Activated CD4-positive, alpha-beta T cell treated with anti-CD3 and anti-CD28 coated beads, Interleukin-2, amount 50 U/mL, for 4 hours (primary cell): ENCODE measurements around the gene NUBP2.

ENCODE experiments used
- DNase-seq, 2 experiments: peaks; one replicate each; pipeline ENCODE4 v3.0.0-alpha.2; 2020

The NUBP2 gene, protein sequence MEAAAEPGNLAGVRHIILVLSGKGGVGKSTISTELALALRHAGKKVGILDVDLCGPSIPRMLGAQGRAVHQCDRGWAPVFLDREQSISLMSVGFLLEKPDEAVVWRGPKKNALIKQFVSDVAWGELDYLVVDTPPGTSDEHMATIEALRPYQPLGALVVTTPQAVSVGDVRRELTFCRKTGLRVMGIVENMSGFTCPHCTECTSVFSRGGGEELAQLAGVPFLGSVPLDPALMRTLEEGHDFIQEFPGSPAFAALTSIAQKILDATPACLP

DNA sequence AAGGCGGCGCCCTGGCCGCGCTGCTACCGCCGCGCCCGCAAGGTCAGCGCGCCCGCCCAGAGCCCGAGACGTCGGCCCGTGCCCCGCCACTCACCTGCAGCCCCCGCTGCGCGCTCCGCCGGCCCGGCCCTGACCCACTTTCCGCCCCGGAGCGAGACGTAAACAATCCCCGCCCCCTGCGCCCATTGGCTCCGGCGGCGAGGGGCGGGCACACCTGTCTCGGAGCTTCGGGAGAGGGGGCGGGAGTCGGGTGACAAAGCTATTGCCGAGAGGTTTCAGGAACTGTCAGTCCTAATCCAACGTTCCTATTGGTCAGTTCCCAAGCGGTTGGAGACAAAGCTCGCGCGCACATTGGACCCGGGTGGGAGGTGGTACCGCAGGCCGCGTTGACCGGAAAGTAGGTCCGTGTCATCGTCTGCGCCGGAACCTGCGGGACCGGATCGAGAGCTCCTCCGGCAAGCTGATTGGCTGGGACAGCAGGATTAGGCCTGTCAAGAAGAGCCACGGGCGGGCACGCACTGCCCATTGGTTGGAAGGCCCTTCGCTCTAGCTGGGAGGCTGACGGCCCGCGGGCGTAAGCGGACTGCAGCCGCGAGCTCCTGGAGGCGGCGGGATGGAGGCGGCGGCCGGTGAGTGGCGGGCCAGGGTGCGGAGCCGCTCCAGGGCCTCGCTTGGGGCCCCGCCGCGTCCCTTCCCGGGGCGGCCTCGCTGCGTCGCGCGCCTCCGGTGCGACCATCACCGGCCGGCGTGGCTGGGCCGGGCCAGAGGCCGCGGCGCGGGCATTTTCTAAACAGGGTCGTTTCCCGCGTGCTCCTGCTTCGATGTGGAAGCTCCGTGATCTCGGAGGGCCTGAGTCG is at the start of gene NUBP2, which contains the start of gene SPSB3:
Gene NUBP2 (plus strand): TSS at position 553 of the 857 bp plus-strand sequence. CDS start 61 bp downstream, at position 614.
Gene SPSB3 (minus strand): TSS at position 164 of the 857 bp plus-strand sequence. CDS start 1,088 bp downstream, outside the sequence.
- DNase-seq = peak; percentile 95 to 96

DNA sequence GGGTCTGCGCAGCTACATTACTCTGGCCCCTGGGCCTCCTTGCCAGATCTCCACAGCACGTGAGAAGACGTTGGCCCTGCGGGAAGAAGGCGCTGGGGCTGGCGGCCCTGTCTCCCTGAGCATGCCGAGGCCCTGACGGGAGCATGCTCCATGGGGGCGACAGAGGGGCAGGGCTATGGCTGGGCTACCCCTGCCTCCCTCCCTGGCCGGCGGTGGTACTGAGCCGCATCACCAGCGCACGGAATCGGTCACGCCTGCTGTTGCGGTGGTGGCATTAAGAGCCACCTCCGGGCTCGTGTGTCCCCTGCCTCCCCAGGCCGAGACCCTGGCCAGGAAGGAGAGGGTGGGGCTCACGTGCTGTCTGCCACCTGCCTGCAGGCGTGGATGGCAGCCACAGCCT is 48.6 kb upstream of the NUBP2 start:
- no peak for DNase-seq

DNA sequence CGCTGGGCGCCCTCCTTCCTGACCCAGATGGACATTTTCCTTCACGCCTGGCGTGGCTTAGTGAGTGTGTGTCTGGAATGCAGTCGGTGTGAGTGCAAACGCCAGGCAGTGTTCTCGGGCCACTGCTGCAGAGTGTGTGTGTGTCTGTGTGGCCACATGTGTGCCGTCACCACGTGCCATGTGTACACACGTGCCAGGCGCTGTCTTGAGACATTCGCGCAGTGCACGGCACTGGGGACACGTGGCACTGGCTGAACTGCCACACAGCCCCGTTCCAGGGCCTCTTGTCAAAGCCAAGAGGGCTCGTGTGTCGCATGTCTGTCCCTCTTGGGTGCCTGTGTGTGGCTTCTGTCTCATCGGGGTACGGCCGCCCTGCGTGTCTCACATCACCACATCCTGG is 47.9 kb upstream of the NUBP2 start:
- DNase-seq = no peak

DNA sequence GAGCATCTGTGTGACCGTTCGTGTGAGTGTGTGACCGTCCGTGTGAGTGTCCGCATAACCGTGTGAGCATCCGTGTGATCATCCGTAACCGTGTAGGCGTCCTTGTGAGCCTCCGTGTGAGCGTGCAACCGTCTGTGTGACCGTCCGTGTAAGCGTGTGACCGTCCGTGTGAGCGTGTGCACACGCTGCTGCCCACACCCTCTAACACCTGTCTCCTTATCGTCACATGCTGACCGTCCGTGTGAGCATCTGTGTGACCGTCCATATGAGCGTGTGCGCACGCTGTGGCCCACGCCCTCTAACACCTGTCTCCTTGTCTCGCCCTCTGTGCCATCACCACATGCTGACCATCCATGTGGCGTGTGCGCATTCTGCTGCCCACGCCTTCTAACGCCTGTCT is 42.5 kb upstream of the NUBP2 start:
- DNase-seq = no peak

DNA sequence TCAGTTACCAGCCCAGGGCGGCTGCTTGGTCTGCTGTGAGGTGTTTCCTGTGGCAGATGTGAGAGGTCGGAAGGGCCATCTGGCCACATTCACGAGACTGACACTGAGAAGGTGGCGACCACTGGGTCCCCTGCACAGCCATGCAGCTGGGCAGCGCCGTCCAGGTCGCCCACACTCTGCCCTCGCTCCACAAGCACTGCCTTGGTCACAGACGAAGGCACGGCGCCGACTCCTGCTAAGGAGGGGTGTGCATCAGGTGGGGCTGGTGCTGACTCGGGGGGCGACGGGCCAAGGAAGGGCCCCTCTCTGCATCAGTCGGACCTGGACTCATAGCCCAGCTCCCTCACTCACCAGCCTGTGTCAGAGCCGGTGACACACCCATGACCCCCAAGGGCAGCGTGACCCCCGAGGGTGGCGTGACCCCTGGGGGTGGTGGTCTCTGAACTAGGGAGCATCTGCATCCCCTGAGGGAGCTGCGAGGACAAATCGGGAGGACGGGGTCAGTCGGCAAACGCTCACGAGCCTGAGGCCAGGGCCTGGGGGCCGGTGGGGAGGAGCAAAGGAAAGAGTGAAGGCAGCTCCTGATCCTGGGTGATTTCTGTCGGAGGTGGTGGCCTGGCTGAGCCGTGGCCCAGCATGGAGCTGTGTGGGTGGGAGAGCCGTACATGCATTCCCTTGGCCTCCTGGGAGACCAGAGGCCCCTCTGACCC is 41.8 kb upstream of the NUBP2 start:
- no peak for DNase-seq

DNA sequence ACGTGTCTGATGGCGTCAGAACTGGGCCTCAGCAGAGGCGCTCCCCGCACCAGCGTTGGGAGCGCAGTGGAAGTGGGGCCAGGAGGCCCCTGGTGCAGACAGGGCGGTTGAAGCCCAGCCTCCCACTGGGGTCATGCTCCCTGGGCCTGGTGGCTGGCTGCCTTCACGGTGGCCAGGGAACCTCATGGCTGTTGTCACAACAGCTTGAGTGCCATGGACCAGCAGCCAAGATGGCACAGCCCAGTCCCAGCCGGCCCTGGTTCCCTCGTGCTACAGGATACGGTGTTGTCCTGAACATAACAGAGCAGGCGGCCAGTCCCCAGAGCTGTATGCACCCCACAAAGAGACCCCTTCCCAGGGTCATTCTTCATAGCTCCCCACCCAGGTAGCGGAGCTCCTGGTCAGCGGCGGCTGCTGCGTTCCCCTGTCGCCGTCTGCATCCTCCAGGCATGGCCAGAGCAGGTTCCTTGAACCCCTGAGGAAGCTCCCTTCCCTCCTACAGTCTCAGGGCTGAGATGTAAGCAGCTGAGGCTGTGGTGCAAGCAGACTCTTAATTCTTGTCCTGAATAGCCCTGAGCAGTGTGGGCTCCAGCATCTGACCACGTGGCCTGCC is 41.1 kb upstream of the NUBP2 start:
- DNase-seq = no peak

DNA sequence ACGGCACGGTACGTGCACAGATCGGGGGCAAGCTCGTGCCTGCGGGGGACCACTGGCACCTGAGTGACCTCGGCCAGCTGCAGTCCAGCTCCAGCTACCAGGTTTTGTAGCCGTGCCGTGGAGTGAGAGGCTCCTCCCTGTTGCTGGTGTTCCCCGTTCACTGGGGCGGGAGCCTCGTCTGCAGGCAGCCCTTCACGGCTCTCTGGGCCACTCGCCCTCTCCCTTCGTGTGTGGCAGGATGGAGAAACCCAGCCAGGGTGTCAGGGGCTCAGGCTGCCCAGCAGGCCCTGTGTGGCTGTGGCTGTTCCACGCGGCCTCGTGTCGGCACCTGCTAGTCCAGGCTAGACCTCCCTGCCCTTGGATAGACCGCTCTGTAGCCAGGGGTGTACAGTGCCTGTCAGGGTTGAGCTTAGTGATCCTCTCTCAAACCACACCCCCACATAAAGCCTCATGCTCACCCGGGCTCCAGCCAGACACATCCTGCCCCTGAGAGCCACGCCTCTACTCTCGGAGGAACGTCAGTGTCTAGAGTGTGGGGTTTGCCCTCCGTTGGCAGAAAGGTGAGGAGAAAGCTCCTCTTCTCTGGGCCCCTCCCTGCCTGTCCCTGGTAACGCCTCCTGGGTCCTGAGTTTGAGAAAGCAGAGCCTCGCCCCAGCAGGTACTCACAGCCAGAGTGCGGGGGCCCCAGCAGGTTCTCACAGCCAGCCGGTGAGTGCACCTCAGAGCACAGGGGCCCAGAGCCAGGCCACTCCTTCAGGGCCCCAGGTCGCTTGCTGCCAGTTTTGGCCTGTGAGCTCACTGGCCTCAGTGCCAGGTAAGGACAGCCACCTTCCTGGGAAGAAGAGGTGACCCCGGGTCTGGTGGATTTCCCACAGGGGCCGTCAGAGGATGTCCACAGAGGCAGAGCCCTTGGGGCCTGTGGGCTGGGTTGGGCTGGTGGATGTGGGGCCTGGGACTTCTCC is 39.1 kb upstream of the NUBP2 start:
- no peak for DNase-seq

DNA sequence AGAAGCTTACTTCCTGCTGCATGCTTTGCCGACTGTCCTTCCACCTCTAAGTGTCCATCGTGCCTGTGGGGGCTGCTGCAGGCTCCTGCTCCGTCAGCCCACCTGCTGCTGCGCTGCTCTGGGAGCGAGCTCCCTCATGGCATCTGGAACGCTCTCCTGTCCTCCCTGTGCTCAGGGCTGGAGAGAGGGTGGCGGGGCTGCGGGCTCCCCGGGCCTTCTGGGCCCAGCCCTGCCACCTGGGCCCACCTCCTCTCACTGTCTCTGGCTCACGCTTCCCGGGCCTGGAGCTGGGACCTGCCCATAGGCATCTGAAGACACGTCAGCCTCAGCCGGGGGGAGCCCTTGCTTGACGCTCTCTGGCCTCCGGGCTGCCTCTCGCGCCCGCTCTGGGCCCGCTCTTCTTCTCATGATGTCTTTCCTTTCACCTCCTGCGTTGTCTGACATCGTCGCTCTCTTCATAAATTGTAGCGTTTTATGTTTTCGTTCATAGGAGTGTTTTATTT is 38.4 kb upstream of the NUBP2 start:
- no peak for DNase-seq

DNA sequence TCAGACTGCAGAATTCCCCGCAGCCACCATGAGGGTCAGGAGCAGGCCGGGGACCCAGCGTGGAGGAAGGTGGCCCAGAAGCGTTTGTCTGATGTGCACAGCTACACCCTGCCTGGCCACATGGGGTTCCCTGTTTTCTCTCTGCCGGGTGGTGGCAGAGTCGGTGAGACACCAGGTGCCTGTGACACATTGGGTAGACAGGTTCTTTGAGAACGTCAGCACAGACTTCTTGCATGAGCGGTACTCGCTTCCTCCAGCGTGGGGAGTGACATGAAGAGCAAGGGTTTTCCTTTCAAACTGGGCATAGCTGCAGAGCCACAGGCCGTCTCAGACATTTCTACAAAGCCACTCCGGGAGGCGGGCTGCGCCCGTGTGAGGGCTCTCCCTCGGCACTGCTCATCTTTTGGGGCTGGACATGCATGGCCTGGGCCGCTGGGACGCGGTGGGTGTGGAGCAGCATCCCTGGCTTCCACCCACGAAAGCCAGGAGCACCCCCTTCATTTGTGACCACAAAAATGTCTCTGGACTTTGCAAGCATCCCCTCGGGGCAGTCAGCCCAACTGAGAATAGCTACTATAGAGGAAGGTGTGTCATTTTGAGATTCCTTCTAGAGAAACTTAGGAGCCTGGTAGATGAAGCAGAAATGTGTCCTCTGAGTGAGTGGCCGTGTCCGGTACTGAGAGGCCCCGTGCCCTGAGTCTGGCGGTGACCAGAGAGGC is 37.4 kb upstream of the NUBP2 start:
- no peak for DNase-seq

DNA sequence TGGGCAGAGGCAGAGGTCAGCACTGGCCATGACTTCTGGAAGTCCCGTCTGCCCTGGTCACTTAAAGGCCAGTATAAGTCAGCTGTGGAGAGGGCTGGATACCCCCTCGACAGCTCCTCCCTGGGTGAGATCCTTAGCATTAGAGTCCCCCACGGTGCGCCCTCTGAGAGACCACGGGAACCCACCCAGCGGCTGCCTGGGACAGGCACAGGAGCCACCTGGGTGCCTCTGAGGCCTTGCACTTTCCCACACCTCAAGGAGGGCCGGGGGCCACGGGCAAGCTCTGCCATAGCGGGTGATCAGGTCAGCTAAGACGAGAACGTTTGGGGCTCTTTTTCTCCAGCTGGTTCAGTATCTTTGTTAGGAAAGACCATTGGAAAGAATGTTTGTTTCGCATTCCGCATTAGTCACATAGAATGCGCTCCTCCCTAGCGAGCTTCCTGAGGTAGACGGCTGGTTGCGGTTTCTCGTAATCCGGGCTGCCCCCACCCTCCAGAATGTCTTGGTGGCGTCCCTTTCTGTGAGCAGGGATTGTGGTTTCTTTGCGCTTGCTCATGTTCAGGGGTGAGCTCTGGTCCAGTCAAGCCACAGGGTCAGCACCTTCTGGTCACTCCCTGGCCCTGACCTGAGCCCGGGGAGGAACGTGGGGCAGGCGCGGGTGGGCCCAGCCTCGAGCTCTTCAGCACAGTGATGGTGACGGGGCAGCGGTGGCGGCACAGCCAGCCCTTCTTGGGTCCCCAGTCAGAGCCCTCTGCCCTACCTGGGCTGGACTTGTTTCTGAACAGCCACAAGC is 36.7 kb upstream of the NUBP2 start:
- no peak for DNase-seq

DNA sequence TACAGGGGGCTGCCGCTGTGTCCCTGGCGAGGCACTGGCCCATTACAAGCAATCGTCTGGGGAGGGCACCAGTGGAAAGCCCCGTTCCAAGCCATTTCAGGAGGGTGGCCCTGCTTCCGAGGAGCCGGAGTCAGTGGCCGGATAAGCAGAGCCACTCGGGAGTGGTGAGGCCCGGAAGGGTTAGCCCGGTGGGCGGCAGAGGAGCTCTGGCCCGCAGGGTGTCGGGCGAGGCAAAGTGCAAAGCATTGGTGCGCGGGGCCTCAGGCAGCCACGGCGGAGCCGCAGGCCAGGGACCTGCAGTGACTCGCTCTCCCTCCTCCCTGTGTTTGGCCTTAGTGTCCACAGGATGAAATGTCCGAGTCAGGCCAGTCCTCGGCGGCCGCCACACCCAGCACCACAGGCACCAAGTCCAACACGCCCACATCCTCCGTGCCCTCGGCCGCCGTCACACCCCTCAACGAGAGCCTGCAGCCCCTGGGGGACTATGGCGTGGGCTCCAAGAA is 36.0 kb upstream of the NUBP2 start:
- DNase-seq = no peak

DNA sequence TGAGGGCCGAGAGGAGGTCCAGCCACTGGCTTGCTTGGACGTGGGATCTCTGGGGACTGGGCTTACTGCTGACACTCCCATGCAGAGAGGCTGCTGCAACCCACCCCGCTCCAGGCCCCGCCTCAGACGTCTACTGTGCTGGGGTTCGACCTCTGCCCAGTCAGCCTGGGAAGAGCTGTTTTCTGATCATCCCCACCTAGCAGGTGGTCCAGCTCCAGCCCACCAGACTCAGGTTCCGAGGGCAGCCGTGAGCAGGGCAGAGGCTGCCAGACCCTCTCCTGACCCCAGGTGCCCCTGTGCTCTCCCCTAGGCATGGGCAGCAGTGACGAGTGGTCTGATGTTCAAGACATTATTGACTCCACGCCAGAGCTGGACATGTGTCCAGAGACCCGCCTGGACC is 34.8 kb upstream of the NUBP2 start:
- no peak for DNase-seq

DNA sequence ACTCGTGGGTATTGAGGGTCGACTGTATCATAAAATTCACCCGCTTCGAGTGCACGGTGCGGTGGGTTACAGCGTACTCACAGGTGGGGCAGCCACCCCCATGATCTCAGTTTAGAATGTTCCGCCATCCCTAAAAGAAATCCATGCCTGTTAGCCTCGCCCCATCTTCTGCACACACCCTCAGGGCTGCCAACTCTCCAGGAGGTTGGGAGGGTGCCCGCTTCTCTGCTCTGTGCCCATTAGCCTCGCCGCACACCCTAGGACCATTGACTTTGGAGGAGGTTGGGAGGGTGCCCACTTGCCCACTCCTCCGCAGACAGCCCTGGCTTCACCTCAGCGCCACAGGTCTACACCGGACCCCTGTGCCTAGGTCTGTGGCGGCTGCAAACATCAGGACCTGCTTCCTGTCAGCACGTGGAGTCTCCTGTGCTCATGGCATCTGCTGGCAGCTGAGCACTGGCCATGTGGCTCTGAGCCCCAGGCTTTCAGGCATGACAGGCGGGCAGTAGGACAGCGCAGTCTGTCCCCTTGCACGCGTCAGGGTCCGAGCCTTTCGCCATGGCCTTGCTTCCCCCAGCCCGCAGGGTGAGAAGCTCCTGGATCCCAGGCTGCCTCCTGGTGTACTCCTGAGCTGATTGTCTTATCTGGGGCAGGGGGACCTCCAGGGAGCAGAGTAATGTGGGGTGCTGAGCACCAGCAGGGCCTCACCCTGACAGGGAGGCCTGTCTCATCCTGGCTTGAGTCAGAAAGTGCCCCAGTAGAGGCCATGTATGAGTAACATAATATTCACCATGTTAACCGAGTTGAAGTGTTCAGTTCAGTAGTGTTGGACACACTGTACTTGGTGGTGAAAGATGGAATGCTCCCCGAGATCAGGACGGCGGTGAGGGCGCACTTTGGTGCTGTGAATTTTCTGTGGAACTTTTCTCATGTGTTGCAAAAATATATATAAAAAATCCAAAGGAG is 33.3 kb upstream of the NUBP2 start:
- DNase-seq = no peak

DNA sequence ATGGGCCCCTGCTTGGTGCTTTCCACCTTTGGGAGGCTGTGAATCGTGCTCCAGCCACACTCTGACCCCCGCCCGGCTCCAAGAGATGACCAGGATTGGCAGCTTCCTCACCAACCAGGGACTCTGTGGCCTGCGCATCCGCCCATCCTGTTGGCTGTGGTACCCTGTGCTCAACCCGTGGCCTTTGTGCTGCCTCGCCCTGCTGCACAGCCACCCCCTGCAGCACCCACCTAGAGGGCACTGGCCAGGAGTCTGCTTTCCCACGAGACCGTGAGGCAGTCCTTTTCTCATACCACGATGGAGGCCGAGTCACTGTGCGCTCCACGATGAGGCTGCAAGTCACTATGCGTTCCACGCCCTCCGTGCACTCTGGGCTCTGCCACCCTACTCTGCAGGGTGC is 30.8 kb upstream of the NUBP2 start:
- DNase-seq = no peak

DNA sequence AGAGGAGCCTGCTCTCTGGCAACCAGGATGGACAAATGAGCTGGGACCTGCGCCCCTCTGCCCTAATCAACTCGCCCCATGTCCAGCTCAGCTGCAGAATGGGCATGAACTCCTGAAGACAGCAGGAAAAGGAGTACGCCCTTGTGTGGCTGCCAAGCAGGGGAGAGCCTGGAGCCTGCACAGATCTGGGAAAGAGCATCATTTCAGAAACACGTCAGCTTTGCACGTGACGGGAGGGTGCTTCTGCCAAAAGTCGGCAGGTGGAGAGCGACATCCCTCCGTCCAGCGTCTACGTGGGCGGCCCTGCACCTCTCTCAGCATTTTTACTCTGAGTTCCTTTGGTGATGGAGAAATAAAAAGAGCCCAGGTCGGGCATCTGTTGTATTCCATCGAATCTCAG is 29.9 kb upstream of the NUBP2 start:
- no peak for DNase-seq

DNA sequence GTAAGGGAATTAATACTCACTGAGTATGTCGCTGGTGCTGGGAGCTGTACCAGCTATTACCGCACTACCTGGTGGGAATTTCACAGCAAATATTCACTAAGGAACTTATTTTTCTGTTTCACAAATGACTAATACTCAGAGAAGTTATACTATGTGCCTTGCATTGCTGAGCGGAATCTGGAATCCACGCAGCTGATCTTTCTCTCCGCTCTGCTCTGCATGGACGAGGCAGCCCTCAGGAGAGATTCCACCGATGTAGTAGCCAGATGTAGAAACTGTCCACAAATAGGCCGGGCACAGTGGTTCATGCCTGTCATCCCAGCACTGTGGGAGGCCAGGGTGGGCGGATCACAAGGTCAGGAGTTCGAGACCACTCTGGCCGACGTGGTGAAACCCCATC is 28.6 kb upstream of the NUBP2 start:
- no peak for DNase-seq

DNA sequence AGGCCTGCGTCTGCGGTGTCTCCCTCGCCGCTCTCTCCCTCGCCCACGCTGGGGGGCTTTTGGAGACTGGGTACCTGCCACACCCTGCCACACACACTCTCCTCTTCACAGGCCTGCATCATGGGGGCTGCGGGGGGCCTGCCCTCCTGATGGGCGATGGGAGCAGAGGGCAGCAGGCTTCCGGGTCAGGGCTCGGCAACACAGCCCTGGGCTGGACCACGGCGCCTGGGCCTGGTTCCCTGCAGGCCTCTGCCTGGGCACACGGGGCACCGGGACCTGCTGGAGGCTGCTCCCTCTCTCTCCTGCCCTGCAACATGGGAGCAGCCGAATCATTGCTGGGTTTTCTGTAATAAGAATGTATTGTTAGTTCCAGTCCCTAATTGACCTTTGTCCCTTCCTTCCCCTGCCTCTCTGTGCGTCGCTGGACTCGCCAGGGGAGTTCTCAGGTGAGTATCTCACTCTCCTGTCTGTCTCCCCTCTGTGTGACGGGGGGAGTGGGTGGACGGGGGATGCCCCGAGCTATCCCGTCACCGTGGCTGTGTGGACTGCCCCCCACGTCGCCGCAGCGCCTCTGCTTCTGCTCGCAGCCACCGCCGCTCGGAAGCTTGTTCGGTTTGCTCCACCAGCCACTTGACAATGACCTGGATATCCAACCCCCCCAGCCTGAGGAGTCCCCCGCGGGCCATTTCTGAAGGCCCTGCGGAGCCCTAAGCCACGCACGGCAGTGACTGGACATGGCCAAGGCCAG is 24.9 kb upstream of the NUBP2 start:
- no peak for DNase-seq

DNA sequence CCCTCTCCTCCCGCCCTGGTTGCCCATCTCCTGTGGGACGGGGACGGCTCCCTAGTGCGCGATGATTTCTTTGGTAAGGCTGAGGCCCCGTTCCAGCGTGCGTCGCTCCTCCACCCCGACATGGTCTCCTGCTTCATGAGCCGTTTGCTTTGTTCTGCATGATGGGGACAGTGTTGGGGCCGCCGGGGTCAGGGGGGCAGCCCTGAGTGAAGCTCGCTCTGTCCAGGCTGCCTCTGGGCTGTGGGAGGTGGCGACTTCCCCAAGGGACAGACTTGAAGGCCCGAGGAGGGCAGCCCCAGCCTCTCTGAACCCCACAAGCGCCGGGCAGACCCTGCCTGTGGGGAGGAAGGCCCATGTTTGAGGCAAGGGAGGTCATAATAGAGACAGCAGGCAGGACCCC is 23.8 kb upstream of the NUBP2 start:
- DNase-seq = no peak
